HG03103 (cell line): Measurements from ENCODE around the gene ATP8B1.
"Not testable (repeated sequence)": the region's sequence is repeated elsewhere in the genome, so short reads cannot be mapped to it uniquely, and the experiment has no call there.

Source experiments
- ATAC-seq: cut with Tn5 transposase; IDR thresholded peaks from one replicate; pipeline ENCODE4 v1.9.1; 2021; ENCODE audit warnings: low read depth; ENCODE audit not compliant: unreplicated experiment

Gene ATP8B1

GRCh38 chr18:57735042-57735441 lies 68.1 kb downstream of the ATP8B1 start:
- not testable (repeated sequence) for ATAC-seq

DNA sequence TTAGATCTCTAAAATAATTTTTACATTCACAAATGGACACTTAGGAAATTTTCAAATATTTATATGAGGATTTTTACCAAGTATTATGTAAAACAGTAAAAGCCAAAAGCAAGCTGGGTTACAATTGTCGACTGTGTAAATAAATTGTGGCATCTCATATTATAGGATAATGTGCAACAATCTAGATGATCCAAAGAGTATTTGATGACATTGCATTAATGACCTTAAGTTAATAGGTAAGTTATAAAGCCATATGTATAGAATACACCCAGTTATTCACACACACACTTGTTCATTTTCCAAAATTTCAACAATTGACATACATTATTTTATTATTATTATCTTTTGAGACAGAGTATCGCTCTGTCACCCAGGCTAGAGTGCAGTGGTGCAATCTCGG lies 69.3 kb downstream of the ATP8B1 start:
- no peak for ATAC-seq

DNA sequence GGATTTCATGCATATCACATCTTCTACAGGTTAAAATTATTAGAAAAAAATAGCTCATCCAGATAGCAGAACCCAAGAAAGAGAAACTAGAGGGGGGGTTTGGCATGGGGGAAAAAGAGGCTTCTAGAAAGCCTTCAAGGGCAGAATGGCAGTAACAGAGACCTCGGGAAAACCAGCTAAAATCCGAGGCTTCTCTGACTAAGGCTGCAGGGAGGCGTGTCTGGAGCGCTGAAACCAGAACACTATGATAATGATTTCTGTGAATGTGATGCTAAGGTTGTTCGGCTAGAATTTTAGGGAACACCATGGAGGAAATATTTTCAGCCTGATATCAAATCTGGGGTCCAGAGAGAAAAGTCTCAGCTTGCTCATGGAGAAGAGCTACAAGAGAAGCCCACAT lies 73.0 kb downstream of the ATP8B1 start:
- no peak for ATAC-seq

GRCh38 chr18:57728941-57729511 lies 74.1 kb downstream of the ATP8B1 start:
- ATAC-seq, result no peak

GRCh38 chr18:57727952-57728807 lies 74.9 kb downstream of the ATP8B1 start:
- ATAC-seq, result no peak

- not testable (repeated sequence) for ATAC-seq
These were observed 83.7 kb downstream of the ATP8B1 start for GRCh38 chr18:57719211-57719935.

GRCh38 chr18:57716549-57716948 lies 86.6 kb downstream of the ATP8B1 start:
- ATAC-seq, result no peak

GRCh38 chr18:57715671-57716070 lies 87.4 kb downstream of the ATP8B1 start:
- no peak for ATAC-seq

GRCh38 chr18:57715073-57715472 lies 88.0 kb downstream of the ATP8B1 start:
- no peak for ATAC-seq

- ATAC-seq, result no peak
These were observed 92.9 kb downstream of the ATP8B1 start for GRCh38 chr18:57710226-57710625.

- ATAC-seq, result no peak
These were observed 93.8 kb downstream of the ATP8B1 start for GRCh38 chr18:57709335-57709734.

DNA sequence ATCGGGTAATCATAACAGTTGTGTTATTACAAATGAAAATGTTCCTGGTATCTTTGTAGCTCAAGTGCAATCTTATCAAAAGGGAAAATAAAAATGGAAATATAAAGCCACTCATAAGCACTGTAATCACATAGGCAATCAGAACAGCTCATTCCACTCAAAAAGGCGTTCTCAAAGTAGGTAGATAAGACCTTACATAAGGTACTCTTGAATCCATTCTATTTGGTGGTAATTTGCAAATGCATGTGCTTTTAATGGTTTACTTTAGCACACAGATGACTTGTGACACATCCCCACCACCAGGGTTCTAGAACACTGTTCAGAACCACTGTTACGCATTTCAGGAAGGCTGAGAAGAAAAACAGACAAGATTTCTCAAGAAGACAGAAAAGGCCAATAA lies 94.8 kb downstream of the ATP8B1 start:
- no peak for ATAC-seq

GRCh38 chr18:57705832-57706595 lies 97.1 kb downstream of the ATP8B1 start:
- no peak for ATAC-seq

DNA sequence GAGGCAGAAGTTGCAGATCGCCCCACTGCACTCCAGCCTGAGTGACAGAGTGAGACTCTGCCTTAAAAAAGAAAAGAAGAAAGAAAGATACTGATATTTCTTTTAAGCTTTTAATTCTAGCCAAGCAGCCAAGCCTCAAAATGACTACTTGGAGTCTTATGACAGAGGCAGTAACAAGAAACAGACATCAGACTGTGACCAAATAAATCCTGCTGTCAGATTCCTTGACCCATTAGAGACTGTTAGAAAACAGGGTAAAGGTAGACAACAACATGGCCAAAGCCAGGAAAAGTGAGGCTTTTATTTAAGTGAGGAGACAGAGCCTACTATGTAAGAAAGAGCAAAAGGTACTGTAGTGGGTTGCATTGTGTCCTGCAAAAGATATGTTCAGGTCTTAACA lies 98.1 kb downstream of the ATP8B1 start:
- no peak for ATAC-seq

DNA sequence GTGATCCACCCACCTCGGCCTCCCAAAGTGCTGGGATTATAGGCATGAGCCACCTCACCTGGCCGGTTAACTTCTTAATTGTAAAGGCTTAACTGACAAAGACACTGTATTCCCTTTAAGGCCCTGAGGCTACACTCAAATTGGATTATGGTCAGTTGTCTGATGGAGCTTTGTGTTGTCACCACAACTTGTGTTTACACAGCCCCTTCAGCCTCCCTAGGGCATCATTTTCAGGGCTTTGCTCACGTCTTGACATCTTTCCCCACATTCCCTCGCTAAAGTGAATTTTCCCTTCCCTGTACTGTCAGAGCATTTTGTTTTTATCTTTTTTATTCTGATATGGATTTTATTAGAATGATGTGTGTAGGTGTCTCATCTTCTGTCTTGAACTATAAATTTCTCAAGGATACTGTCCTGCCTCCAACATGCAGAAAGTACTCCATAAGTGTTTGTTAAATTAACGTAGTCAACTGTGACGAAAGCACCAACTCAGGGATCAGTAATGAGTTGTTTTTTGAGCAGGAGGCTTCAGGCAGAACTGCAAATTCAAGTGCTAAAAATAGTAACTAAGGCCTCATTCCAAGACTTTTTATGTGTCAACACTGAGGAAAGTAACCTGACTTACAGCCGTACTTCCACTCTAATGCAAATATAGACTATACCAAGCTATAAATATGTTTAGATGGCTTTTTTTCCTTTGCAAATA lies 104.4 kb downstream of the ATP8B1 start:
- no peak for ATAC-seq

GRCh38 chr18:57697426-57697825 lies 105.7 kb downstream of the ATP8B1 start:
- ATAC-seq, result no peak

DNA sequence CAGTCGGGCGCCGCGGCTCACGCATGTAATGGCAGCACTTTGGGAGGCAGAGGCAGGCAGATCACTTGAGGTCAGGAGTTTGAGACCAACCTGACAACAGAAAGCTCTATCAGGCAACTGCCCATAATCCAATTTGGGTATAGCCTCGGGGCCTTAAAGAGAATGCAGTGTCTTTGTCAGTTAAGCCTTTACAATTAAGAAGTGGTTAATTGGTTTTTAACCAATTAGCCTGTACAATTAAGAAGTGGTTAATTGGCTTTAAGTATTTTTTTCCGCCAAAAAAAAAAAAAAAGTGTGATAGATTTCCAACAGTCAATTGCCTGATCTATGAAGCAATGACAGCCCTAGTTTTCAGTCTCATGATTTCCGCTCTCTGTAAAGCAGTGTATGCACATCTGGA lies 106.8 kb downstream of the ATP8B1 start:
- ATAC-seq, result no peak

- no peak for ATAC-seq
These were observed 111.8 kb downstream of the ATP8B1 start for GRCh38 chr18:57691363-57691762.

DNA sequence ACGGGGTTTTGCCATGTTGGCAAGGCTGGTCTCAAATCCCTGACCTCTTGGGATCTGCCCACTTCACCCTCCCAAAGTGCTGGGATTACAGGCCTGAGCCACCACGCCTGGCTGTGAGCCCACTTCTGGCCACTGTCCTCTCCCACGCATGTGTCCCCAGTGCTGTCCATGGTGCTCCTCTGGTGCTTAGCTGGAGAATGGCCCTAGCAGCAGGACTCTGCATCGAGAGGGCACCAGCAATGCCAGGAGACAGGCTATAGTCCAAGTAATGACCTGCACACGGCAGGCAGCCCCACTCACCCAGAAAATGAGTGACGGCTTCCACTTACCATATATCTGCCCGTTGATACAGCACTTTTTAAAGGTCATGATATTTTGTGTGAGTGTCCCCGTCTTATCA lies 115.1 kb downstream of the ATP8B1 start:
- no peak for ATAC-seq

GRCh38 chr18:57683470-57683869 lies 119.6 kb downstream of the ATP8B1 start:
- ATAC-seq, result no peak
